Measurements from ENCODE around the gene ATP2B3. TPM values are rescaled to one million over a fixed set of nuclear protein-coding genes. Genes with fewer than 3 reads are reported as not detected.

Gene ATP2B3
- total and polyA plus RNA-seq, 2 experiments from 2014 or later, result 0.17 TPM; not detected in 1

DNA sequence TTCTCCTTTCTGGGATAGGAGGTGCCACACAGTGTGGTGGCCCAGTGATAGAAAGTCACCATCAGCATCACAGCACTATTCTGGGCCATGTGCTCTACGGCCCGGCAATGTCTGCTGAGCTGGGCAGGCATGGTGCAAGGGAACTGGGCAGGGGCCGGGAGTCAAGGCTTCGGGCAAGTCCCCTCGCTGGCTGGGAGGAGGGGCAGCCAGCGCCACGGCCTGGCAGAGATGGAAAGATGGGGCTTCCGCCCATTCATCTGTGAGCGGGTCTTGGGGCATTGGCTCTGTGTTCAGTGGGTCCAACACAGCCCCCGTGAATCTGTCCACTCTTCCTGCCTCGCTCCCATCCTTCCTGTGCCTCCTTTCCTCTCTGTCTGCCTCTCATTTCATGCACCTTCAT is 7.1 kb upstream of the ATP2B3 start:
- Histone ChIP-seq H2AFZ (no peak overlapping the region), H3K9me2 (ENCODE audit: insufficient read depth) (no peaks in the 10 kb centered on the region), H3K4me2 (no peak overlapping the region), H3K4me3 (no peak overlapping the region), H3K27ac (ENCODE audit: low read depth) (no peak overlapping the region), H3K27me3 (ENCODE audit: insufficient read depth) (no peaks in the 10 kb centered on the region), H3F3A (replicated peaks; ENCODE audit: low read depth) (no peaks in the 10 kb centered on the region), H3K79me2 (replicated peaks; ENCODE audit: insufficient read depth) (no peaks in the 10 kb centered on the region), H3K4me1 (ENCODE audit: insufficient read depth) (no peaks in the 10 kb centered on the region), H4K20me1 (replicated peaks; ENCODE audit: insufficient read depth) (no peaks in the 10 kb centered on the region), H3K36me3 (ENCODE audit: insufficient read depth) (no peaks in the 10 kb centered on the region)
- no peaks in the 10 kb centered on the region for H3K36me3 Mint-ChIP-seq (ENCODE audit: low read depth)
- TF ChIP-seq ZNF114 (CRISPR knock-in tag; IDR thresholded peaks at IDR 0.05), result no peak
- TF ChIP-seq, protein P1, sequence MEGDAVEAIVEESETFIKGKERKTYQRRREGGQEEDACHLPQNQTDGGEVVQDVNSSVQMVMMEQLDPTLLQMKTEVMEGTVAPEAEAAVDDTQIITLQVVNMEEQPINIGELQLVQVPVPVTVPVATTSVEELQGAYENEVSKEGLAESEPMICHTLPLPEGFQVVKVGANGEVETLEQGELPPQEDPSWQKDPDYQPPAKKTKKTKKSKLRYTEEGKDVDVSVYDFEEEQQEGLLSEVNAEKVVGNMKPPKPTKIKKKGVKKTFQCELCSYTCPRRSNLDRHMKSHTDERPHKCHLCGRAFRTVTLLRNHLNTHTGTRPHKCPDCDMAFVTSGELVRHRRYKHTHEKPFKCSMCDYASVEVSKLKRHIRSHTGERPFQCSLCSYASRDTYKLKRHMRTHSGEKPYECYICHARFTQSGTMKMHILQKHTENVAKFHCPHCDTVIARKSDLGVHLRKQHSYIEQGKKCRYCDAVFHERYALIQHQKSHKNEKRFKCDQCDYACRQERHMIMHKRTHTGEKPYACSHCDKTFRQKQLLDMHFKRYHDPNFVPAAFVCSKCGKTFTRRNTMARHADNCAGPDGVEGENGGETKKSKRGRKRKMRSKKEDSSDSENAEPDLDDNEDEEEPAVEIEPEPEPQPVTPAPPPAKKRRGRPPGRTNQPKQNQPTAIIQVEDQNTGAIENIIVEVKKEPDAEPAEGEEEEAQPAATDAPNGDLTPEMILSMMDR (conservative IDR thresholded peaks at IDR 0.05; ENCODE audit: low read depth in 2 of 2), result no peak
- TF ChIP-seq EZH2phosphoT487 (IDR thresholded peaks at IDR 0.05; ENCODE audit: unreplicated experiment), result no peak
- TF ChIP-seq, protein P2, sequence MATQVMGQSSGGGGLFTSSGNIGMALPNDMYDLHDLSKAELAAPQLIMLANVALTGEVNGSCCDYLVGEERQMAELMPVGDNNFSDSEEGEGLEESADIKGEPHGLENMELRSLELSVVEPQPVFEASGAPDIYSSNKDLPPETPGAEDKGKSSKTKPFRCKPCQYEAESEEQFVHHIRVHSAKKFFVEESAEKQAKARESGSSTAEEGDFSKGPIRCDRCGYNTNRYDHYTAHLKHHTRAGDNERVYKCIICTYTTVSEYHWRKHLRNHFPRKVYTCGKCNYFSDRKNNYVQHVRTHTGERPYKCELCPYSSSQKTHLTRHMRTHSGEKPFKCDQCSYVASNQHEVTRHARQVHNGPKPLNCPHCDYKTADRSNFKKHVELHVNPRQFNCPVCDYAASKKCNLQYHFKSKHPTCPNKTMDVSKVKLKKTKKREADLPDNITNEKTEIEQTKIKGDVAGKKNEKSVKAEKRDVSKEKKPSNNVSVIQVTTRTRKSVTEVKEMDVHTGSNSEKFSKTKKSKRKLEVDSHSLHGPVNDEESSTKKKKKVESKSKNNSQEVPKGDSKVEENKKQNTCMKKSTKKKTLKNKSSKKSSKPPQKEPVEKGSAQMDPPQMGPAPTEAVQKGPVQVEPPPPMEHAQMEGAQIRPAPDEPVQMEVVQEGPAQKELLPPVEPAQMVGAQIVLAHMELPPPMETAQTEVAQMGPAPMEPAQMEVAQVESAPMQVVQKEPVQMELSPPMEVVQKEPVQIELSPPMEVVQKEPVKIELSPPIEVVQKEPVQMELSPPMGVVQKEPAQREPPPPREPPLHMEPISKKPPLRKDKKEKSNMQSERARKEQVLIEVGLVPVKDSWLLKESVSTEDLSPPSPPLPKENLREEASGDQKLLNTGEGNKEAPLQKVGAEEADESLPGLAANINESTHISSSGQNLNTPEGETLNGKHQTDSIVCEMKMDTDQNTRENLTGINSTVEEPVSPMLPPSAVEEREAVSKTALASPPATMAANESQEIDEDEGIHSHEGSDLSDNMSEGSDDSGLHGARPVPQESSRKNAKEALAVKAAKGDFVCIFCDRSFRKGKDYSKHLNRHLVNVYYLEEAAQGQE (IDR thresholded peaks at IDR 0.05; ENCODE audit: unreplicated experiment), result no peak
- TF ChIP-seq POLR2AphosphoS5 (IDR thresholded peaks at IDR 0.05; ENCODE audit: low read depth), result no peak
- TF ChIP-seq CREB1 (CRISPR knock-in tag; IDR thresholded peaks at IDR 0.05; ENCODE audit: low read depth), result no peak
- TF ChIP-seq, protein P3, sequence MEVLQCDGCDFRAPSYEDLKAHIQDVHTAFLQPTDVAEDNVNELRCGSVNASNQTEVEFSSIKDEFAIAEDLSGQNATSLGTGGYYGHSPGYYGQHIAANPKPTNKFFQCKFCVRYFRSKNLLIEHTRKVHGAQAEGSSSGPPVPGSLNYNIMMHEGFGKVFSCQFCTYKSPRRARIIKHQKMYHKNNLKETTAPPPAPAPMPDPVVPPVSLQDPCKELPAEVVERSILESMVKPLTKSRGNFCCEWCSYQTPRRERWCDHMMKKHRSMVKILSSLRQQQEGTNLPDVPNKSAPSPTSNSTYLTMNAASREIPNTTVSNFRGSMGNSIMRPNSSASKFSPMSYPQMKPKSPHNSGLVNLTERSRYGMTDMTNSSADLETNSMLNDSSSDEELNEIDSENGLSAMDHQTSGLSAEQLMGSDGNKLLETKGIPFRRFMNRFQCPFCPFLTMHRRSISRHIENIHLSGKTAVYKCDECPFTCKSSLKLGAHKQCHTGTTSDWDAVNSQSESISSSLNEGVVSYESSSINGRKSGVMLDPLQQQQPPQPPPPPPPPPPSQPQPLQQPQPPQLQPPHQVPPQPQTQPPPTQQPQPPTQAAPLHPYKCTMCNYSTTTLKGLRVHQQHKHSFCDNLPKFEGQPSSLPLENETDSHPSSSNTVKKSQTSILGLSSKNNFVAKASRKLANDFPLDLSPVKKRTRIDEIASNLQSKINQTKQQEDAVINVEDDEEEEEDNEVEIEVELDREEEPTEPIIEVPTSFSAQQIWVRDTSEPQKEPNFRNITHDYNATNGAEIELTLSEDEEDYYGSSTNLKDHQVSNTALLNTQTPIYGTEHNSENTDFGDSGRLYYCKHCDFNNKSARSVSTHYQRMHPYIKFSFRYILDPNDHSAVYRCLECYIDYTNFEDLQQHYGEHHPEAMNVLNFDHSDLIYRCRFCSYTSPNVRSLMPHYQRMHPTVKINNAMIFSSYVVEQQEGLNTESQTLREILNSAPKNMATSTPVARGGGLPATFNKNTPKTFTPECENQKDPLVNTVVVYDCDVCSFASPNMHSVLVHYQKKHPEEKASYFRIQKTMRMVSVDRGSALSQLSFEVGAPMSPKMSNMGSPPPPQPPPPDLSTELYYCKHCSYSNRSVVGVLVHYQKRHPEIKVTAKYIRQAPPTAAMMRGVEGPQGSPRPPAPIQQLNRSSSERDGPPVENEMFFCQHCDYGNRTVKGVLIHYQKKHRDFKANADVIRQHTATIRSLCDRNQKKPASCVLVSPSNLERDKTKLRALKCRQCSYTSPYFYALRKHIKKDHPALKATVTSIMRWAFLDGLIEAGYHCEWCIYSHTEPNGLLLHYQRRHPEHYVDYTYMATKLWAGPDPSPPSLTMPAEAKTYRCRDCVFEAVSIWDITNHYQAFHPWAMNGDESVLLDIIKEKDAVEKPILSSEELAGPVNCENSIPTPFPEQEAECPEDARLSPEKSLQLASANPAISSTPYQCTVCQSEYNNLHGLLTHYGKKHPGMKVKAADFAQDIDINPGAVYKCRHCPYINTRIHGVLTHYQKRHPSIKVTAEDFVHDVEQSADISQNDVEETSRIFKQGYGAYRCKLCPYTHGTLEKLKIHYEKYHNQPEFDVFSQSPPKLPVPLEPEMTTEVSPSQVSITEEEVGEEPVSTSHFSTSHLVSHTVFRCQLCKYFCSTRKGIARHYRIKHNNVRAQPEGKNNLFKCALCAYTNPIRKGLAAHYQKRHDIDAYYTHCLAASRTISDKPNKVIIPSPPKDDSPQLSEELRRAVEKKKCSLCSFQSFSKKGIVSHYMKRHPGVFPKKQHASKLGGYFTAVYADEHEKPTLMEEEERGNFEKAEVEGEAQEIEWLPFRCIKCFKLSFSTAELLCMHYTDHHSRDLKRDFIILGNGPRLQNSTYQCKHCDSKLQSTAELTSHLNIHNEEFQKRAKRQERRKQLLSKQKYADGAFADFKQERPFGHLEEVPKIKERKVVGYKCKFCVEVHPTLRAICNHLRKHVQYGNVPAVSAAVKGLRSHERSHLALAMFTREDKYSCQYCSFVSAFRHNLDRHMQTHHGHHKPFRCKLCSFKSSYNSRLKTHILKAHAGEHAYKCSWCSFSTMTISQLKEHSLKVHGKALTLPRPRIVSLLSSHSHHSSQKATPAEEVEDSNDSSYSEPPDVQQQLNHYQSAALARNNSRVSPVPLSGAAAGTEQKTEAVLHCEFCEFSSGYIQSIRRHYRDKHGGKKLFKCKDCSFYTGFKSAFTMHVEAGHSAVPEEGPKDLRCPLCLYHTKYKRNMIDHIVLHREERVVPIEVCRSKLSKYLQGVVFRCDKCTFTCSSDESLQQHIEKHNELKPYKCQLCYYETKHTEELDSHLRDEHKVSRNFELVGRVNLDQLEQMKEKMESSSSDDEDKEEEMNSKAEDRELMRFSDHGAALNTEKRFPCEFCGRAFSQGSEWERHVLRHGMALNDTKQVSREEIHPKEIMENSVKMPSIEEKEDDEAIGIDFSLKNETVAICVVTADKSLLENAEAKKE (CRISPR knock-in tag; IDR thresholded peaks at IDR 0.05), result no peak
- no peak for TF ChIP-seq STAT1 (IDR thresholded peaks at IDR 0.05; ENCODE audit: unreplicated experiment)
- TF ChIP-seq, protein P4, sequence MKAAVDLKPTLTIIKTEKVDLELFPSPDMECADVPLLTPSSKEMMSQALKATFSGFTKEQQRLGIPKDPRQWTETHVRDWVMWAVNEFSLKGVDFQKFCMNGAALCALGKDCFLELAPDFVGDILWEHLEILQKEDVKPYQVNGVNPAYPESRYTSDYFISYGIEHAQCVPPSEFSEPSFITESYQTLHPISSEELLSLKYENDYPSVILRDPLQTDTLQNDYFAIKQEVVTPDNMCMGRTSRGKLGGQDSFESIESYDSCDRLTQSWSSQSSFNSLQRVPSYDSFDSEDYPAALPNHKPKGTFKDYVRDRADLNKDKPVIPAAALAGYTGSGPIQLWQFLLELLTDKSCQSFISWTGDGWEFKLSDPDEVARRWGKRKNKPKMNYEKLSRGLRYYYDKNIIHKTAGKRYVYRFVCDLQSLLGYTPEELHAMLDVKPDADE (IDR thresholded peaks at IDR 0.05), result no peak
- no peak for TF ChIP-seq NANOG (IDR thresholded peaks at IDR 0.05; ENCODE audit: borderline replicate concordance)
- no peak for TF ChIP-seq JUNB (IDR thresholded peaks at IDR 0.05; ENCODE audit: unreplicated experiment)
- no peak for TF ChIP-seq EZH2 (IDR thresholded peaks at IDR 0.05; ENCODE audit: low read depth, unreplicated experiment)
- TF ChIP-seq ZNF331 (CRISPR knock-in tag; IDR thresholded peaks at IDR 0.05; ENCODE audit: low read depth), result no peak
- peaks cover 1% of the 10 kb centered on the region for H3K27me3 Mint-ChIP-seq (ENCODE audit: insufficient read depth, low read depth, poor library complexity)
- no peak overlapping the region for H3K4me3 Mint-ChIP-seq
- no peak for ATAC-seq
- H3K4me1 Mint-ChIP-seq, result no peaks in the 10 kb centered on the region
- H3K9me3 Mint-ChIP-seq, result no peaks in the 10 kb centered on the region; the same call in 2 of the 3 replicates
- no peak overlapping the region for H3K27ac Mint-ChIP-seq
- DNase-seq (ENCODE audit: low spot score), result no peak

All from GM23338 (cell line).